ENCODE results near the gene EPB41L4A. TPM values are rescaled to one million over a fixed set of nuclear protein-coding genes. Genes with fewer than 3 reads are reported as not detected.

EPB41L4A gene
- polyA plus RNA-seq, 1 donor (not counting 4 experiments of a cell fraction or from before 2014, with no cell fraction given) = 3.5 TPM

GRCh38 chr5:112183103-112183711 is 235.9 kb downstream of the EPB41L4A start:
- H3K27ac ChIP-seq (ENCODE audit: control insufficient read depth, insufficient read depth, low read length) = peak overlapping the region; percentile 55
- peak overlapping the region; percentile 39 for H3K4me2 ChIP-seq (ENCODE audit: control insufficient read depth, extremely low read depth, insufficient read depth, low read depth, low read length)
- peak overlapping the region in 1 of 3 experiments; percentile 35 for H3K4me3 ChIP-seq (ENCODE audit: control insufficient read depth in 2 of 3, extremely low read depth in 1 of 3, insufficient read depth in 2 of 3, low read depth in 1 of 3, low read length in 3 of 3)
- H3K27me3 ChIP-seq (ENCODE audit: control insufficient read depth, extremely low read depth, insufficient read depth, low read length) = no peaks in the 10 kb centered on the region
- DNase-seq (ENCODE audit: low read depth, low spot score) (peak; percentile 41), FAIRE-seq (peak; percentile 93)
- no peaks in the 10 kb centered on the region for H3K9me1 ChIP-seq (ENCODE audit: control insufficient read depth, extremely low read depth, insufficient read depth, low read length)
- TF ChIP-seq EZH2 (IDR thresholded peaks at IDR 0.05; ENCODE audit: low read length) = no peak
- TF ChIP-seq, protein P1, sequence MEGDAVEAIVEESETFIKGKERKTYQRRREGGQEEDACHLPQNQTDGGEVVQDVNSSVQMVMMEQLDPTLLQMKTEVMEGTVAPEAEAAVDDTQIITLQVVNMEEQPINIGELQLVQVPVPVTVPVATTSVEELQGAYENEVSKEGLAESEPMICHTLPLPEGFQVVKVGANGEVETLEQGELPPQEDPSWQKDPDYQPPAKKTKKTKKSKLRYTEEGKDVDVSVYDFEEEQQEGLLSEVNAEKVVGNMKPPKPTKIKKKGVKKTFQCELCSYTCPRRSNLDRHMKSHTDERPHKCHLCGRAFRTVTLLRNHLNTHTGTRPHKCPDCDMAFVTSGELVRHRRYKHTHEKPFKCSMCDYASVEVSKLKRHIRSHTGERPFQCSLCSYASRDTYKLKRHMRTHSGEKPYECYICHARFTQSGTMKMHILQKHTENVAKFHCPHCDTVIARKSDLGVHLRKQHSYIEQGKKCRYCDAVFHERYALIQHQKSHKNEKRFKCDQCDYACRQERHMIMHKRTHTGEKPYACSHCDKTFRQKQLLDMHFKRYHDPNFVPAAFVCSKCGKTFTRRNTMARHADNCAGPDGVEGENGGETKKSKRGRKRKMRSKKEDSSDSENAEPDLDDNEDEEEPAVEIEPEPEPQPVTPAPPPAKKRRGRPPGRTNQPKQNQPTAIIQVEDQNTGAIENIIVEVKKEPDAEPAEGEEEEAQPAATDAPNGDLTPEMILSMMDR (optimal IDR thresholded peaks at IDR 0.05 in 1 of 3, IDR thresholded peaks at IDR 0.05 in 1 of 3, conservative IDR thresholded peaks at IDR 0.05 in 1 of 3; ENCODE audit: extremely low read depth in 1 of 3, insufficient read depth in 2 of 3, low read length in 3 of 3) = no peak
- H4K20me1 ChIP-seq (ENCODE audit: control insufficient read depth, extremely low read depth, insufficient read depth, low read length) = no peaks in the 10 kb centered on the region
- dilution Hi-C loops (cut with MboI; ENCODE audit: extremely low pct_ligation_motif_present, low sequenced_read_pairs) = no loop called here
- peaks cover 10% of the 10 kb centered on the region for H3K4me1 ChIP-seq (ENCODE audit: control insufficient read depth, extremely low read depth, insufficient read depth, low read length)
- H3K79me2 ChIP-seq (ENCODE audit: control insufficient read depth, insufficient read depth, low read length) = no peaks in the 10 kb centered on the region
- peaks cover 0 to 2% of the 10 kb centered on the region in 2 experiments for H3K36me3 ChIP-seq (ENCODE audit: control insufficient read depth in 2 of 2, extremely low read depth in 1 of 2, insufficient read depth in 2 of 2, low read length in 2 of 2)
- peak overlapping the region; percentile 29 for H3K9ac ChIP-seq (ENCODE audit: control insufficient read depth, extremely low read depth, insufficient read depth, low read length)
- H3K9me3 ChIP-seq (ENCODE audit: control insufficient read depth, low read depth, low read length) = no peaks in the 10 kb centered on the region
- H2AFZ ChIP-seq (ENCODE audit: control insufficient read depth, low read length) = peak overlapping the region; percentile 68

- H3K9ac ChIP-seq (ENCODE audit: control insufficient read depth, extremely low read depth, insufficient read depth, low read length) = no peak overlapping the region
- H3K9me1 ChIP-seq (ENCODE audit: control insufficient read depth, extremely low read depth, insufficient read depth, low read length) = no peaks in the 10 kb centered on the region
- no peaks in the 10 kb centered on the region for H3K79me2 ChIP-seq (ENCODE audit: control insufficient read depth, insufficient read depth, low read length)
- H4K20me1 ChIP-seq (ENCODE audit: control insufficient read depth, extremely low read depth, insufficient read depth, low read length) = no peaks in the 10 kb centered on the region
- peaks cover 12% of the 10 kb centered on the region for H3K4me1 ChIP-seq (ENCODE audit: control insufficient read depth, extremely low read depth, insufficient read depth, low read length)
- no peak overlapping the region for H3K4me2 ChIP-seq (ENCODE audit: control insufficient read depth, extremely low read depth, insufficient read depth, low read depth, low read length)
- H3K27me3 ChIP-seq (ENCODE audit: control insufficient read depth, extremely low read depth, insufficient read depth, low read length) = no peaks in the 10 kb centered on the region
- DNase-seq (ENCODE audit: low read depth, low spot score) (no peak), FAIRE-seq (no peak)
- H3K9me3 ChIP-seq (ENCODE audit: control insufficient read depth, low read depth, low read length) = no peaks in the 10 kb centered on the region
- no peak overlapping the region for H3K4me3 ChIP-seq (ENCODE audit: control insufficient read depth in 2 of 3, extremely low read depth in 1 of 3, insufficient read depth in 2 of 3, low read depth in 1 of 3, low read length in 3 of 3)
- no peak overlapping the region for H3K27ac ChIP-seq (ENCODE audit: control insufficient read depth, insufficient read depth, low read length)
- H3K36me3 ChIP-seq (ENCODE audit: control insufficient read depth in 2 of 2, extremely low read depth in 1 of 2, insufficient read depth in 2 of 2, low read length in 2 of 2) = peaks cover 0 to 2% of the 10 kb centered on the region in 2 experiments
- TF ChIP-seq EZH2 (IDR thresholded peaks at IDR 0.05; ENCODE audit: low read length) = no peak
- TF ChIP-seq, protein P1 (optimal IDR thresholded peaks at IDR 0.05 in 1 of 3, IDR thresholded peaks at IDR 0.05 in 1 of 3, conservative IDR thresholded peaks at IDR 0.05 in 1 of 3; ENCODE audit: extremely low read depth in 1 of 3, insufficient read depth in 2 of 3, low read length in 3 of 3) = no peak
- H2AFZ ChIP-seq (ENCODE audit: control insufficient read depth, low read length) = no peak overlapping the region
- dilution Hi-C loops (cut with MboI; ENCODE audit: extremely low pct_ligation_motif_present, low sequenced_read_pairs) = no loop called here
Measured at GRCh38 chr5:112179290-112179689, 239.8 kb downstream of the EPB41L4A start.

All from keratinocyte (primary cell).